RWPE1 (cell line): ENCODE results near the gene SUN1.

Experiments
- CTCF ChIA-PET: fragments of 350-600 bp; sonication (Branson Sonifier 250); formaldehyde crosslinking; extraction: SDS; loops from one replicate; lab custom pipeline; 2021; lab: Yijun Ruan, JAX
- POLR2A ChIA-PET: fragments of 400-600 bp; formaldehyde crosslinking; extraction: SDS; loops from one replicate; lab custom pipeline; 2020; ENCODE audit warnings: antibody characterized with exemption; ENCODE audit not compliant: low non-redundant PET; lab: Yijun Ruan, JAX
- DNase-seq: peaks from one replicate; pipeline ENCODE4 v3.0.0; 2012; ENCODE audit warnings: low spot score
- H3K27ac ChIP-seq: fragments of 450-650 bp; 2 replicates; pipeline ENCODE4 v1.5.1; 2017
- CTCF ChIP-seq: fragments of 450-650 bp; conservative IDR thresholded peaks from 2 replicates; pipeline ENCODE4 v1.5.1; 2017; ENCODE audit warnings: low read depth, mild to moderate bottlenecking

SUN1 gene

GRCh38 chr7:820341-820740, 11.9 kb upstream of the SUN1 start:
- no peak for TF ChIP-seq CTCF
- ChIA-PET CTCF (no interaction called here), POLR2A (no interaction called here)
- no peak overlapping the region for H3K27ac ChIP-seq
- no peak for DNase-seq

GRCh38 chr7:821688-822087, 10.6 kb upstream of the SUN1 start:
- TF ChIP-seq CTCF, result no peak
- peak overlapping the region; percentile 45 for H3K27ac ChIP-seq
- DNase-seq, result no peak
- CTCF ChIA-PET, result interaction anchor here (0.6 to 1.3 kb wide), 2 partner anchors 11 to 34 kb away, joined by 3 to 10 read pairs; partner anchors contain the start of gene SUN1
- POLR2A ChIA-PET, result no interaction called here

- no peak for TF ChIP-seq CTCF
- CTCF ChIA-PET, result interaction anchor here (0.6 to 1.3 kb wide), 2 partner anchors 10 to 33 kb away, joined by 4 to 10 read pairs; partner anchors contain the start of gene SUN1
- peak overlapping the region; percentile 79 for H3K27ac ChIP-seq
- POLR2A ChIA-PET, result no interaction called here
- no peak for DNase-seq
These were observed 9.5 kb upstream of the SUN1 start for GRCh38 chr7:822692-823276.

- H3K27ac ChIP-seq, result peak overlapping the region; percentile 79
- CTCF ChIA-PET, result no interaction called here
- no peak for TF ChIP-seq CTCF
These were observed 8.6 kb upstream of the SUN1 start for GRCh38 chr7:823649-824048.

GRCh38 chr7:824081-824480, 8.2 kb upstream of the SUN1 start:
- DNase-seq, result no peak
- POLR2A ChIA-PET, result interaction anchor here (0.6 kb wide), 1 partner anchor 9 kb away, joined by 9 read pairs; no protein-coding TSS in a partner anchor
- CTCF ChIA-PET, result no interaction called here
- H3K27ac ChIP-seq, result peak overlapping the region; percentile 79
- no peak for TF ChIP-seq CTCF

More at GRCh38 chr7:823649-824048, 8.6 kb upstream of the SUN1 start:
- POLR2A ChIA-PET, result interaction anchor here (0.6 kb wide), 1 partner anchor 10 kb away, joined by 9 read pairs; no protein-coding TSS in a partner anchor
- no peak for DNase-seq

- ChIA-PET CTCF (no interaction called here), POLR2A (interaction anchor here (0.7 kb wide), 1 partner anchor 24 kb away, joined by 4 read pairs; no protein-coding TSS in a partner anchor)
- peak overlapping the region; percentile 79 for H3K27ac ChIP-seq
- DNase-seq, result no peak
- TF ChIP-seq CTCF, result no peak
These were observed 7.6 kb upstream of the SUN1 start for GRCh38 chr7:824664-825063.
